GM23338 (cell line): Measurements from ENCODE around the gene MYO6.

Experiments
- CREB1 ChIP-seq: fragments of 250-450 bp; sonication (Bioruptor Pico); IDR thresholded peaks from 2 replicates; pipeline ENCODE4 v1.5.0; 2020; ENCODE audit warnings: low read depth, mild to moderate bottlenecking, moderate library complexity
- EZH2 ChIP-seq: fragments of 200-600 bp; sonication (generic); IDR thresholded peaks from one replicate; pipeline ENCODE4 v1.8.0; 2017; ENCODE audit warnings: antibody characterized with exemption, mild to moderate bottlenecking, low read depth; ENCODE audit not compliant: unreplicated experiment
- EZH2phosphoT487 ChIP-seq: fragments of 200-600 bp; sonication (generic); IDR thresholded peaks from one replicate; pipeline ENCODE4 v1.8.1; 2018; ENCODE audit warnings: antibody characterized with exemption; ENCODE audit not compliant: unreplicated experiment
- JUNB ChIP-seq: IDR thresholded peaks from one replicate; pipeline ENCODE4 v1.6.1; 2016; ENCODE audit warnings: antibody characterized with exemption; ENCODE audit not compliant: unreplicated experiment
- NANOG ChIP-seq: IDR thresholded peaks from 2 replicates; pipeline ENCODE4 v1.6.1; 2016; ENCODE audit warnings: antibody characterized with exemption, borderline replicate concordance
- POLR2AphosphoS5 ChIP-seq: IDR thresholded peaks from 2 replicates; pipeline ENCODE4 v1.6.1; 2016; ENCODE audit warnings: antibody characterized with exemption, low read depth
- STAT1 ChIP-seq: IDR thresholded peaks from one replicate; pipeline ENCODE4 v1.6.1; 2016; ENCODE audit warnings: antibody characterized with exemption; ENCODE audit not compliant: unreplicated experiment
- ZNF114 ChIP-seq: fragments of 250-450 bp; sonication (Bioruptor Pico); IDR thresholded peaks from 2 replicates; pipeline ENCODE4 v1.5.0; 2020; ENCODE audit warnings: mild to moderate bottlenecking, moderate library complexity
- ZNF331 ChIP-seq: fragments of 250-450 bp; sonication (Bioruptor Pico); IDR thresholded peaks from 2 replicates; pipeline ENCODE4 v1.5.0; 2020; ENCODE audit warnings: low read depth, mild to moderate bottlenecking, moderate library complexity
- TF ChIP-seq, protein P1 (sequence below), 2 experiments: fragments of 200-600 bp in 1 of 2; sonication (generic) in 1 of 2; conservative IDR thresholded peaks; 2 replicates each; pipeline versions ENCODE4 v1.5.1 to v1.6.1; 2016 to 2017; ENCODE audit warnings: antibody characterized with exemption in 2 of 2, low read depth in 2 of 2, mild to moderate bottlenecking in 2 of 2, moderate library complexity in 1 of 2
- TF ChIP-seq, protein P2 (sequence below): IDR thresholded peaks from one replicate; pipeline ENCODE4 v1.6.1; 2018; ENCODE audit warnings: antibody characterized with exemption; ENCODE audit not compliant: unreplicated experiment

DNA sequence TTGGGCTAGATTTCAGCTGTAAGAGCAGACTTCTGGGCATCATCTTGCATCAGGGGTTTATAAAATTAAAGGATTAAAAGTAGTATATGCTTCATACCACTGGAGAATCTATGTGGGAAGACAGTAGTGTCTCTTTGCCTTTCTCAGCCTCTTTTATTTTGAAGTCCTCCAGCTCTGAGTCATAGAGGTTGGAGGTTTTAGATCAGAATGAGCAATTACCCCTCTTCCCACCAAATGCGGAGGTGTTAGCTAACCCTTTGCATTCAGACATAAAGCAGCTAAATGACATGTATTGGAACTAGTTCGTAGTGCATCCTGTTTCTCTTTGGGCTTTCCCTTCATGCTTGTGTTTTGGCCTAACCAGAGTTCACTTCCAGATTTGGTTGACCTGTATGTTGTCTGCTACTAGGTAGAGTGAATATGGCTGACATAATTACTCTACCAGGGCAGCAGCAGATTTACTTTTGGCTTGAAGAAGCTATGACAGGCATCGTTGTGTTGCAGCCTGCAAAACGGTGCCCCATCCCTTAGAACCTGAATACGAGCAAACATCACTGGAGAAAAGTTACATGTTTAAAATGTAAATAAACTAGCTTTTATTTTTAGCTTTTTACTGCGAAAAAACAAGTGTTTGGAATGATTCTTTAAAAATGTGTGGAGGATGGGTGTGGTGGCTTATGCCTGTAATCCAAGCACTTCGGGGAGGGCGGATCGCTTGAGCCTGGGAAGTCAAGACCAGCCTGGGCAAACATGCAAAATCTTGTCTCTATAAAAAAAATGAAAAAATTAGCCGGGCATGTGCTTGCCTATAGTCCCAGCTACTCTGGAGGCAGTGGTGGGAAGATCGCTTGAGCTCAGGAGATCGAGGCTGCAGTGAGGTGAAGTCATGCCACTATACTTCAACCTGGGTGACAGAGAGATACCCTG, 82.2 kb downstream of the MYO6 start:
- TF ChIP-seq, protein P1, sequence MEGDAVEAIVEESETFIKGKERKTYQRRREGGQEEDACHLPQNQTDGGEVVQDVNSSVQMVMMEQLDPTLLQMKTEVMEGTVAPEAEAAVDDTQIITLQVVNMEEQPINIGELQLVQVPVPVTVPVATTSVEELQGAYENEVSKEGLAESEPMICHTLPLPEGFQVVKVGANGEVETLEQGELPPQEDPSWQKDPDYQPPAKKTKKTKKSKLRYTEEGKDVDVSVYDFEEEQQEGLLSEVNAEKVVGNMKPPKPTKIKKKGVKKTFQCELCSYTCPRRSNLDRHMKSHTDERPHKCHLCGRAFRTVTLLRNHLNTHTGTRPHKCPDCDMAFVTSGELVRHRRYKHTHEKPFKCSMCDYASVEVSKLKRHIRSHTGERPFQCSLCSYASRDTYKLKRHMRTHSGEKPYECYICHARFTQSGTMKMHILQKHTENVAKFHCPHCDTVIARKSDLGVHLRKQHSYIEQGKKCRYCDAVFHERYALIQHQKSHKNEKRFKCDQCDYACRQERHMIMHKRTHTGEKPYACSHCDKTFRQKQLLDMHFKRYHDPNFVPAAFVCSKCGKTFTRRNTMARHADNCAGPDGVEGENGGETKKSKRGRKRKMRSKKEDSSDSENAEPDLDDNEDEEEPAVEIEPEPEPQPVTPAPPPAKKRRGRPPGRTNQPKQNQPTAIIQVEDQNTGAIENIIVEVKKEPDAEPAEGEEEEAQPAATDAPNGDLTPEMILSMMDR (conservative IDR thresholded peaks at IDR 0.05; ENCODE audit: low read depth in 2 of 2) = no peak
- TF ChIP-seq, protein P2, sequence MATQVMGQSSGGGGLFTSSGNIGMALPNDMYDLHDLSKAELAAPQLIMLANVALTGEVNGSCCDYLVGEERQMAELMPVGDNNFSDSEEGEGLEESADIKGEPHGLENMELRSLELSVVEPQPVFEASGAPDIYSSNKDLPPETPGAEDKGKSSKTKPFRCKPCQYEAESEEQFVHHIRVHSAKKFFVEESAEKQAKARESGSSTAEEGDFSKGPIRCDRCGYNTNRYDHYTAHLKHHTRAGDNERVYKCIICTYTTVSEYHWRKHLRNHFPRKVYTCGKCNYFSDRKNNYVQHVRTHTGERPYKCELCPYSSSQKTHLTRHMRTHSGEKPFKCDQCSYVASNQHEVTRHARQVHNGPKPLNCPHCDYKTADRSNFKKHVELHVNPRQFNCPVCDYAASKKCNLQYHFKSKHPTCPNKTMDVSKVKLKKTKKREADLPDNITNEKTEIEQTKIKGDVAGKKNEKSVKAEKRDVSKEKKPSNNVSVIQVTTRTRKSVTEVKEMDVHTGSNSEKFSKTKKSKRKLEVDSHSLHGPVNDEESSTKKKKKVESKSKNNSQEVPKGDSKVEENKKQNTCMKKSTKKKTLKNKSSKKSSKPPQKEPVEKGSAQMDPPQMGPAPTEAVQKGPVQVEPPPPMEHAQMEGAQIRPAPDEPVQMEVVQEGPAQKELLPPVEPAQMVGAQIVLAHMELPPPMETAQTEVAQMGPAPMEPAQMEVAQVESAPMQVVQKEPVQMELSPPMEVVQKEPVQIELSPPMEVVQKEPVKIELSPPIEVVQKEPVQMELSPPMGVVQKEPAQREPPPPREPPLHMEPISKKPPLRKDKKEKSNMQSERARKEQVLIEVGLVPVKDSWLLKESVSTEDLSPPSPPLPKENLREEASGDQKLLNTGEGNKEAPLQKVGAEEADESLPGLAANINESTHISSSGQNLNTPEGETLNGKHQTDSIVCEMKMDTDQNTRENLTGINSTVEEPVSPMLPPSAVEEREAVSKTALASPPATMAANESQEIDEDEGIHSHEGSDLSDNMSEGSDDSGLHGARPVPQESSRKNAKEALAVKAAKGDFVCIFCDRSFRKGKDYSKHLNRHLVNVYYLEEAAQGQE = no peak
- TF ChIP-seq JUNB = no peak
- no peak for TF ChIP-seq POLR2AphosphoS5
- TF ChIP-seq ZNF114 (CRISPR knock-in tag) = no peak
- TF ChIP-seq EZH2phosphoT487 = no peak
- no peak for TF ChIP-seq EZH2
- no peak for TF ChIP-seq CREB1 (CRISPR knock-in tag)
- no peak for TF ChIP-seq NANOG
- no peak for TF ChIP-seq STAT1
- TF ChIP-seq ZNF331 (CRISPR knock-in tag) = no peak
